H9 (cell line): ENCODE measurements around the gene TECTA. TPM values are rescaled to one million over a fixed set of nuclear protein-coding genes. Genes with fewer than 3 reads are reported as not detected.

ENCODE experiments used
- DNase-seq: peaks from one replicate; pipeline ENCODE4 v3.0.0-alpha.2; 2017
- H2AFZ ChIP-seq: one replicate; pipeline ENCODE4 v1.6.1; 2013; ENCODE audit warnings: mild to moderate bottlenecking, low read length, control low read depth, moderate library complexity
- H2AK5ac ChIP-seq: 2 replicates; pipeline ENCODE4 v1.6.1; 2013; ENCODE audit warnings: low read length, control low read depth, mixed read lengths; ENCODE audit not compliant: insufficient read length
- H2BK120ac ChIP-seq: one replicate; pipeline ENCODE4 v1.6.1; 2013; ENCODE audit warnings: low read depth, mild to moderate bottlenecking, low read length, control low read depth, inconsistent platforms; ENCODE audit not compliant: poor library complexity, severe bottlenecking
- H2BK12ac ChIP-seq: 2 replicates; pipeline ENCODE4 v1.6.1; 2013; ENCODE audit warnings: low read length, control low read depth, mixed read lengths, low read depth; ENCODE audit not compliant: insufficient read length
- H2BK15ac ChIP-seq: 2 replicates; pipeline ENCODE4 v1.6.1; 2013; ENCODE audit warnings: low read depth, low read length, control low read depth
- H2BK20ac ChIP-seq: one replicate; pipeline ENCODE4 v1.6.1; 2013; ENCODE audit warnings: low read depth, mild to moderate bottlenecking, low read length, control low read depth, inconsistent platforms; ENCODE audit not compliant: poor library complexity, severe bottlenecking
- H2BK5ac ChIP-seq: 2 replicates; pipeline ENCODE4 v1.6.1; 2013; ENCODE audit warnings: low read length, control low read depth, mixed read lengths; ENCODE audit not compliant: insufficient read length
- H3K14ac ChIP-seq: 2 replicates; pipeline ENCODE4 v1.6.1; 2013; ENCODE audit warnings: low read length, control low read depth; ENCODE audit not compliant: insufficient read depth
- H3K18ac ChIP-seq: 2 replicates; pipeline ENCODE4 v1.6.1; 2013; ENCODE audit warnings: low read depth, mild to moderate bottlenecking, mixed read lengths, low read length, control low read depth; ENCODE audit not compliant: insufficient read length
- H3K23ac ChIP-seq: 2 replicates; pipeline ENCODE4 v1.6.1; 2013; ENCODE audit warnings: low read length, control low read depth, mixed read lengths, low read depth; ENCODE audit not compliant: insufficient read length
- H3K23me2 ChIP-seq: 2 replicates; pipeline ENCODE4 v1.6.1; 2013; ENCODE audit warnings: low read depth, mild to moderate bottlenecking, mixed read lengths, low read length, control low read depth; ENCODE audit not compliant: insufficient read length, poor library complexity, severe bottlenecking
- H3K27ac ChIP-seq: 2 replicates; pipeline ENCODE4 v1.5.1; 2013; ENCODE audit warnings: low read length, control low read depth, mixed read lengths, low read depth; ENCODE audit not compliant: insufficient read length
- H3K27me3 ChIP-seq: 2 replicates; pipeline ENCODE4 v1.6.1; 2013; ENCODE audit warnings: low read length, control low read depth, inconsistent platforms; ENCODE audit not compliant: insufficient read depth
- H3K4ac ChIP-seq: 2 replicates; pipeline ENCODE4 v1.6.1; 2013; ENCODE audit warnings: low read depth, mild to moderate bottlenecking, control low read depth, inconsistent platforms, low read length, moderate library complexity
- H3K4me1 ChIP-seq: 2 replicates; pipeline ENCODE4 v1.6.1; 2013; ENCODE audit warnings: low read length, control low read depth, inconsistent platforms; ENCODE audit not compliant: insufficient read depth
- H3K4me2 ChIP-seq: 2 replicates; pipeline ENCODE4 v1.6.1; 2013; ENCODE audit warnings: low read length, control low read depth, mixed read lengths; ENCODE audit not compliant: insufficient read length, insufficient read depth
- H3K56ac ChIP-seq: 2 replicates; pipeline ENCODE4 v1.6.1; 2013; ENCODE audit warnings: low read depth, mild to moderate bottlenecking, mixed read lengths, low read length, control low read depth; ENCODE audit not compliant: insufficient read length
- H3K79me1 ChIP-seq: 2 replicates; pipeline ENCODE4 v1.6.1; 2013; ENCODE audit warnings: low read depth, mild to moderate bottlenecking, moderate library complexity, low read length, control low read depth, inconsistent platforms; ENCODE audit not compliant: insufficient read depth, poor library complexity, severe bottlenecking
- H3K79me2 ChIP-seq: 2 replicates; pipeline ENCODE4 v1.6.1; 2013; ENCODE audit warnings: low read length, control low read depth, inconsistent platforms; ENCODE audit not compliant: insufficient read depth
- H3K9ac ChIP-seq: 2 replicates; pipeline ENCODE4 v1.6.1; 2013; ENCODE audit warnings: low read length, control low read depth, mixed read lengths; ENCODE audit not compliant: insufficient read length; ENCODE audit errors: extremely low read depth
- H3K9me3 ChIP-seq: one replicate; pipeline ENCODE4 v1.6.1; 2013; ENCODE audit warnings: low read depth, low read length, inconsistent platforms; ENCODE audit not compliant: control insufficient read depth
- H3T11ph ChIP-seq: one replicate; pipeline ENCODE4 v1.6.1; 2013; ENCODE audit warnings: mild to moderate bottlenecking, low read length, control low read depth, inconsistent platforms
- H4K20me1 ChIP-seq: one replicate; pipeline ENCODE4 v1.6.1; 2013; ENCODE audit not compliant: control insufficient read depth, insufficient read length, insufficient read depth
- H4K5ac ChIP-seq: 2 replicates; pipeline ENCODE4 v1.6.1; 2013; ENCODE audit warnings: low read depth, mild to moderate bottlenecking, mixed read lengths, low read length, control low read depth; ENCODE audit not compliant: insufficient read length
- H4K8ac ChIP-seq: replicated peaks from 2 replicates; pipeline ENCODE4 v1.6.1; 2013; ENCODE audit warnings: low read length, control low read depth, mixed read lengths, low read depth; ENCODE audit not compliant: insufficient read length
- H4K91ac ChIP-seq: 2 replicates; pipeline ENCODE4 v1.6.1; 2013; ENCODE audit warnings: low read depth, mild to moderate bottlenecking, moderate library complexity, mixed read lengths, low read length, control low read depth; ENCODE audit not compliant: insufficient read length
- H3K27ac Mint-ChIP-seq, 3 experiments: 2 replicates in 2 of 3; 3 replicates in 1 of 3; pipeline ENCODE4 v1.8.0; 2020 to 2021; ENCODE audit warnings: mixed read lengths in 3 of 3, mild to moderate bottlenecking in 1 of 3, moderate library complexity in 1 of 3
- H3K27me3 Mint-ChIP-seq: 2 replicates; pipeline ENCODE4 v1.8.0; 2021; ENCODE audit warnings: low read depth, mild to moderate bottlenecking, moderate library complexity, mixed read lengths
- H3K36me3 Mint-ChIP-seq, 3 experiments: 2 replicates in 2 of 3; 3 replicates in 1 of 3; pipeline ENCODE4 v1.8.0; 2020 to 2021; ENCODE audit warnings: low read depth in 3 of 3, mixed read lengths in 3 of 3; ENCODE audit not compliant: insufficient read depth in 1 of 3
- H3K4me1 Mint-ChIP-seq, 2 experiments: 2 replicates each; pipeline ENCODE4 v1.8.0; 2020; ENCODE audit warnings: mixed read lengths in 2 of 2
- H3K4me3 Mint-ChIP-seq, 2 experiments: 2 replicates in 1 of 2; 3 replicates in 1 of 2; pipeline ENCODE4 v1.8.0; 2020 to 2021; ENCODE audit warnings: mild to moderate bottlenecking in 2 of 2, mixed read lengths in 2 of 2, moderate library complexity in 1 of 2
- H3K9me3 Mint-ChIP-seq, 2 experiments: 2 replicates in 1 of 2; 3 replicates in 1 of 2; pipeline ENCODE4 v1.8.0; 2020; ENCODE audit warnings: mild to moderate bottlenecking in 2 of 2, mixed read lengths in 2 of 2, moderate library complexity in 1 of 2
- WGBS: extraction: QIAGEN DNeasy Blood & Tissue Kit; methylation state at CpG from one replicate; pipeline ENCODE4 v1.1.7; 2013; ENCODE audit warnings: missing lambda C conversion rate, low lambda C conversion rate, mixed read lengths; ENCODE audit not compliant: insufficient read length; ENCODE audit errors: extremely low coverage; 5-methylcytosine and 5-hydroxymethylcytosine counted together
- total RNA-seq: library from RNA; stranded (reverse); gene quantifications from 2 replicates; pipeline ENCODE4 v1.2.1, GENCODE V29; 2021
- TF ChIP-seq, protein P1 (sequence below): fragments of 200-600 bp; sonication (generic); conservative IDR thresholded peaks from 3 replicates; pipeline ENCODE4 v1.8.0; 2021; ENCODE audit warnings: antibody characterized with exemption, mild to moderate bottlenecking

Gene TECTA
- total RNA-seq, 1 experiment from 2014 or later, result 0.66 TPM

DNA sequence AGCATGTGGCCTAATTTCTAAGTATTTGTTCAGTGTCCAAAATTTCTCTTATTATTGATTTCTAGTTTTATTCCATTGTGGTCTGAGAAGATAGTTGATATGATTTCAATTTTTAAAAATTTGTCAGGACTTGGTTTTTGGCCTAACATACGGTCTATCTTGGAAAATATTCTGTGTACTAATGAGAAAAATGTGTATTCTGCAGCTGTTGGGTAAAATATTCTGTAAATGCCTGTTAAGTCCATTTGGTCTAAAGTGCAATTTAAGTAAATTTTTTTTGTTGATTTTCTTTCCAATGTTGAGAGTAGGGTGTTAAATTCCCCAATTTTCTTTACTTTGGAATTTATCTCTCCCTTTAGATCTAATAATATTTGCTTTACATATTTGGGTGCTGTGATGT is 78.3 kb downstream of the TECTA start:
- Histone ChIP-seq H2BK15ac (no peak overlapping the region), H3K4ac (no peak overlapping the region), H2BK12ac (no peak overlapping the region), H3K18ac (no peak overlapping the region), H3K27me3 (no peaks in the 10 kb centered on the region), H2BK120ac (no peak overlapping the region), H3K4me2 (no peak overlapping the region), H2AFZ (no peak overlapping the region), H3K23ac (no peak overlapping the region), H3K79me1 (no peaks in the 10 kb centered on the region), H2BK5ac (no peak overlapping the region), H4K91ac (no peak overlapping the region), H3K23me2 (no peaks in the 10 kb centered on the region), H3K79me2 (no peaks in the 10 kb centered on the region), H3K9ac (no peak overlapping the region), H3K14ac (no peak overlapping the region), H2AK5ac (no peak overlapping the region), H3K4me1 (no peaks in the 10 kb centered on the region), H4K20me1 (no peaks in the 10 kb centered on the region), H2BK20ac (no peak overlapping the region), H4K8ac (no peak overlapping the region), H3T11ph (no peak overlapping the region), H3K27ac (no peak overlapping the region), H4K5ac (no peak overlapping the region), H3K56ac (no peak overlapping the region), H3K9me3 (no peaks in the 10 kb centered on the region)
- no peak for DNase-seq
- no peak overlapping the region for H3K4me3 Mint-ChIP-seq
- H3K9me3 Mint-ChIP-seq, result peaks cover 48 to 51% of the 10 kb centered on the region in 2 experiments
- 0 out of 2 replicates have a peak, but pooled peaks cover 2% of the 10 kb centered on the region for H3K27me3 Mint-ChIP-seq
- no peak overlapping the region for H3K27ac Mint-ChIP-seq
- TF ChIP-seq, protein P1, sequence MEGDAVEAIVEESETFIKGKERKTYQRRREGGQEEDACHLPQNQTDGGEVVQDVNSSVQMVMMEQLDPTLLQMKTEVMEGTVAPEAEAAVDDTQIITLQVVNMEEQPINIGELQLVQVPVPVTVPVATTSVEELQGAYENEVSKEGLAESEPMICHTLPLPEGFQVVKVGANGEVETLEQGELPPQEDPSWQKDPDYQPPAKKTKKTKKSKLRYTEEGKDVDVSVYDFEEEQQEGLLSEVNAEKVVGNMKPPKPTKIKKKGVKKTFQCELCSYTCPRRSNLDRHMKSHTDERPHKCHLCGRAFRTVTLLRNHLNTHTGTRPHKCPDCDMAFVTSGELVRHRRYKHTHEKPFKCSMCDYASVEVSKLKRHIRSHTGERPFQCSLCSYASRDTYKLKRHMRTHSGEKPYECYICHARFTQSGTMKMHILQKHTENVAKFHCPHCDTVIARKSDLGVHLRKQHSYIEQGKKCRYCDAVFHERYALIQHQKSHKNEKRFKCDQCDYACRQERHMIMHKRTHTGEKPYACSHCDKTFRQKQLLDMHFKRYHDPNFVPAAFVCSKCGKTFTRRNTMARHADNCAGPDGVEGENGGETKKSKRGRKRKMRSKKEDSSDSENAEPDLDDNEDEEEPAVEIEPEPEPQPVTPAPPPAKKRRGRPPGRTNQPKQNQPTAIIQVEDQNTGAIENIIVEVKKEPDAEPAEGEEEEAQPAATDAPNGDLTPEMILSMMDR, result no peak
- no peaks in the 10 kb centered on the region for H3K4me1 Mint-ChIP-seq
- H3K36me3 Mint-ChIP-seq, result peaks cover 21 to 48% (median 39%) of the 10 kb centered on the region in 3 experiments
- no CpG with 5 or more reads among the region's 1 CpG for WGBS
